Activated B cell treated with CpG ODN at 0.5 μM for 24 hours (primary cell): Measurements from ENCODE around the gene MGAT1. TPM values are rescaled to one million over a fixed set of nuclear protein-coding genes. Genes with fewer than 3 reads are reported as not detected.

Experiments
- ATAC-seq: fragments of 200-7000 bp; cut with Tn5 transposase; one replicate; pipeline ENCODE4 v1.10.0; 2021; ENCODE audit warnings: low read depth, mild to moderate bottlenecking, moderate library complexity
- CTCF ChIA-PET: fragments of 350-600 bp; sonication (Branson Sonifier 250); formaldehyde crosslinking; loops from one replicate; lab custom pipeline; 2021; ENCODE audit warnings: antibody characterized with exemption; lab: Charles Lee
- POLR2A ChIA-PET: fragments of 350-600 bp; sonication (Branson Sonifier 250); formaldehyde crosslinking; loops from one replicate; lab custom pipeline; 2021; ENCODE audit warnings: antibody characterized with exemption; lab: Charles Lee
- DNase-seq: peaks from one replicate; pipeline ENCODE4 v3.0.0; 2022
- H3K27ac Mint-ChIP-seq: one replicate; pipeline ENCODE4 v1.8.0; 2020; ENCODE audit warnings: mixed read lengths
- H3K27me3 Mint-ChIP-seq: one replicate; pipeline ENCODE4 v1.8.0; 2021; ENCODE audit warnings: mixed read lengths
- H3K36me3 Mint-ChIP-seq: one replicate; pipeline ENCODE4 v1.8.0; 2021; ENCODE audit warnings: low read depth, mixed read lengths
- H3K4me1 Mint-ChIP-seq: one replicate; pipeline ENCODE4 v1.8.0; 2021; ENCODE audit warnings: mixed read lengths
- H3K4me3 Mint-ChIP-seq: one replicate; pipeline ENCODE4 v1.8.0; 2020; ENCODE audit warnings: mild to moderate bottlenecking, mixed read lengths
- H3K9me3 Mint-ChIP-seq: one replicate; pipeline ENCODE4 v1.8.0; 2020; ENCODE audit warnings: mixed read lengths
- intact Hi-C: fragments of 100-400 bp; cut with micrococcal nuclease; formaldehyde crosslinking; loops from one replicate; pipeline ENCODE4 v1.15.1; 2024
- total RNA-seq: library from RNA; stranded (reverse); gene quantifications from 2 replicates; pipeline ENCODE4 v1.2.3, GENCODE V29; 2022
- TF ChIP-seq, protein P1 (sequence below): fragments of 200-600 bp; IDR thresholded peaks from one replicate; pipeline ENCODE4 v1.8.0; 2022; ENCODE audit warnings: antibody characterized with exemption, mild to moderate bottlenecking

MGAT1 gene
- total RNA-seq, 1 donor from 2014 or later, result 74.5 TPM

GRCh38 chr5:180776376-180776775, 26.2 kb downstream of the MGAT1 start:
- DNase-seq, result no peak
- POLR2A ChIA-PET, result no interaction called here
- CTCF ChIA-PET, result no interaction called here

GRCh38 chr5:180775624-180776023, 27.0 kb downstream of the MGAT1 start:
- TF ChIP-seq, protein P1, sequence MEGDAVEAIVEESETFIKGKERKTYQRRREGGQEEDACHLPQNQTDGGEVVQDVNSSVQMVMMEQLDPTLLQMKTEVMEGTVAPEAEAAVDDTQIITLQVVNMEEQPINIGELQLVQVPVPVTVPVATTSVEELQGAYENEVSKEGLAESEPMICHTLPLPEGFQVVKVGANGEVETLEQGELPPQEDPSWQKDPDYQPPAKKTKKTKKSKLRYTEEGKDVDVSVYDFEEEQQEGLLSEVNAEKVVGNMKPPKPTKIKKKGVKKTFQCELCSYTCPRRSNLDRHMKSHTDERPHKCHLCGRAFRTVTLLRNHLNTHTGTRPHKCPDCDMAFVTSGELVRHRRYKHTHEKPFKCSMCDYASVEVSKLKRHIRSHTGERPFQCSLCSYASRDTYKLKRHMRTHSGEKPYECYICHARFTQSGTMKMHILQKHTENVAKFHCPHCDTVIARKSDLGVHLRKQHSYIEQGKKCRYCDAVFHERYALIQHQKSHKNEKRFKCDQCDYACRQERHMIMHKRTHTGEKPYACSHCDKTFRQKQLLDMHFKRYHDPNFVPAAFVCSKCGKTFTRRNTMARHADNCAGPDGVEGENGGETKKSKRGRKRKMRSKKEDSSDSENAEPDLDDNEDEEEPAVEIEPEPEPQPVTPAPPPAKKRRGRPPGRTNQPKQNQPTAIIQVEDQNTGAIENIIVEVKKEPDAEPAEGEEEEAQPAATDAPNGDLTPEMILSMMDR, result no peak

More at GRCh38 chr5:180776376-180776775, 26.2 kb downstream of the MGAT1 start:
- H3K27ac Mint-ChIP-seq, result no peak overlapping the region
- intact Hi-C loops, result no loop called here
- H3K4me1 Mint-ChIP-seq, result no peaks in the 10 kb centered on the region
- peaks cover 18% of the 10 kb centered on the region for H3K27me3 Mint-ChIP-seq
- H3K4me3 Mint-ChIP-seq, result no peak overlapping the region
- ATAC-seq, result no peak
- no peaks in the 10 kb centered on the region for H3K36me3 Mint-ChIP-seq
- H3K9me3 Mint-ChIP-seq, result peaks cover 12% of the 10 kb centered on the region
- TF ChIP-seq, protein P1, result no peak

DNA sequence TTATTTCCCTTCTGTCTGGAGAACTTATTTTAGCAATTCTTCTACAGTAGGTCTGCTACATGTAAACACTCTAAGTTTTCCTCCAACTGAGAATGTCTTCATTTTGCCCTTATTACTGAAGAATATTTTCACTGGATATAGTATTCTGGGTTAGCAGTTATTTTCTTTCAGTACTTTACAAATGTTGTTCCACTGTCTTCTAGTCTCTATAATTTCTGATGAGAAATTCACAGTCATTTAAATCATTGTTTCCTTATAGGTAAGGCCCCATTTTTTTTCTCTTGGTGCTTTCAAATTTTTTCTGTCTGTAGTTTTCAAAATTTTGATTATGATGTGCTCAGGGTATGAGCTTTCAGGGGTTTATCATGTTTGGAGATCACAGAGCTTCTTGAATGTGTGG, 30.8 kb downstream of the MGAT1 start:
- H3K4me3 Mint-ChIP-seq, result no peak overlapping the region
- DNase-seq (no peak), ATAC-seq (no peak)
- H3K27ac Mint-ChIP-seq, result no peak overlapping the region
- H3K27me3 Mint-ChIP-seq, result peaks cover 21% of the 10 kb centered on the region
- no peaks in the 10 kb centered on the region for H3K36me3 Mint-ChIP-seq
- H3K9me3 Mint-ChIP-seq, result peaks cover 24% of the 10 kb centered on the region
- CTCF ChIA-PET, result no interaction called here
- TF ChIP-seq, protein P1, result no peak
- POLR2A ChIA-PET, result no interaction called here
- intact Hi-C loops, result no loop called here
- H3K4me1 Mint-ChIP-seq, result no peaks in the 10 kb centered on the region

More at GRCh38 chr5:180775624-180776023, 27.0 kb downstream of the MGAT1 start:
- intact Hi-C loops, result no loop called here
- Mint-ChIP-seq H3K9me3 (peaks cover 13% of the 10 kb centered on the region), H3K27ac (no peak overlapping the region), H3K36me3 (no peaks in the 10 kb centered on the region), H3K4me3 (no peak overlapping the region), H3K27me3 (peaks cover 18% of the 10 kb centered on the region), H3K4me1 (no peaks in the 10 kb centered on the region)
- DNase-seq (no peak), ATAC-seq (no peak)
- POLR2A ChIA-PET, result no interaction called here
- CTCF ChIA-PET, result no interaction called here

GRCh38 chr5:180769821-180770220, 32.8 kb downstream of the MGAT1 start:
- DNase-seq, result no peak
- H3K4me3 Mint-ChIP-seq, result no peak overlapping the region
- ChIA-PET POLR2A (no interaction called here), CTCF (no interaction called here)
- no peak overlapping the region for H3K27ac Mint-ChIP-seq
- H3K9me3 Mint-ChIP-seq, result peaks cover 27% of the 10 kb centered on the region
- H3K4me1 Mint-ChIP-seq, result no peaks in the 10 kb centered on the region
- TF ChIP-seq, protein P1, result no peak
- H3K36me3 Mint-ChIP-seq, result no peaks in the 10 kb centered on the region
- intact Hi-C loops, result no loop called here
- H3K27me3 Mint-ChIP-seq, result peaks cover 22% of the 10 kb centered on the region
- no peak for ATAC-seq

DNA sequence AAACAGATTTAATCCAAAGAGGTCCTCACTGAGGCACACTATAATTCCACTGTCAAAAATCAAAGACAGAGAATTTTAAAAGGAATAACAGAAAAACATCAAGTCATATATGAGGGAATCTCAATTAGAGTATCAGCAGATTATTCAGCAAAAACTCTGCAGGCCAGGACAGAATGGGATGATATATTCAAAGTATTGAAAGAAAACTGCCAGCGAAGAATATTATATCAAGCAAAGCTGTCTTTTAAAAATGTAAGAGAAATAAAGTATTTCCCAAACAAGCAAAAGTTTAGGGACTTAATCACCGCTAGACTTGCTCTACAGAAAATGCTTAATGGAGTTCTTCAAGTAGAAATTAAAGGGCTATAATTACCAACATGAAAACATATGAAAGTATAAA, 47.0 kb downstream of the MGAT1 start:
- H3K27ac Mint-ChIP-seq, result no peak overlapping the region
- intact Hi-C loops, result no loop called here
- DNase-seq (no peak), ATAC-seq (no peak)
- POLR2A ChIA-PET, result interaction anchor here (0.6 kb wide), 1 partner anchor 55 kb away, joined by 3 read pairs; no protein-coding TSS in a partner anchor
- H3K9me3 Mint-ChIP-seq, result peaks cover 2% of the 10 kb centered on the region
- no peaks in the 10 kb centered on the region for H3K36me3 Mint-ChIP-seq
- TF ChIP-seq, protein P1, result no peak
- H3K4me1 Mint-ChIP-seq, result no peaks in the 10 kb centered on the region
- H3K27me3 Mint-ChIP-seq, result peaks cover 13% of the 10 kb centered on the region
- CTCF ChIA-PET, result no interaction called here
- H3K4me3 Mint-ChIP-seq, result no peak overlapping the region
